ENCODE measurements around the gene KRT36. TPM values are rescaled to one million over a fixed set of nuclear protein-coding genes. Genes with fewer than 3 reads are reported as not detected.

The KRT36 gene
- total RNA-seq (2021; fragmentation: NEBNext Ultra II Directional; extraction: Animal tissue kit (Norgen Biotek cat#: 25700)) (not detected in 2 replicates), polyA plus RNA-seq (2011; rRNA removed) (not detected in 2 replicates), polyA minus RNA-seq (2011; rRNA and poly(A)+ RNA removed) (not detected in 2 replicates)
- polyA plus RNA-seq (2011; cell fraction: cytosol; rRNA removed): not detected
- polyA plus RNA-seq (2011; cell fraction: nucleus; rRNA removed): not detected
- polyA plus RNA-seq (2012, experiment 1 of 2): not detected in 4 replicates
- not detected for polyA plus RNA-seq (2012, experiment 2 of 2)
- polyA plus RNA-seq (2013, experiment 1 of 2): not detected
- not detected for polyA plus RNA-seq (2013, experiment 2 of 2)
- not detected for polyA minus RNA-seq (2011; cell fraction: cytosol; rRNA and poly(A)+ RNA removed)
- not detected for polyA minus RNA-seq (2011; cell fraction: nucleus; rRNA and poly(A)+ RNA removed)
- long read RNA-seq, experiment 1: 0 reads
- long read RNA-seq, experiment 2: 0 reads

GRCh38 chr17:41489531-41489930, at the start of gene KRT36:
TSS of gene KRT36 (minus strand) at chr17:41489910. CDS start at chr17:41489864, 46 bp downstream.
- Histone ChIP-seq H3K9ac (replicated peaks in 1 of 4; ENCODE audit: extremely low read depth in 1 of 4, low read depth in 3 of 4, low read length in 3 of 4) (no peak within 1 kb of the TSS), H3K4ac (replicated peaks; ENCODE audit: insufficient read length, low read depth, low read length) (no peak within 1 kb of the TSS), H2BK120ac (replicated peaks; ENCODE audit: low read depth, low read length) (no peak within 1 kb of the TSS), H2BK12ac (ENCODE audit: low read depth, low read length) (no peak within 1 kb of the TSS), H3K79me2 (ENCODE audit: control insufficient read depth in 1 of 2, insufficient read depth in 2 of 2, low read length in 2 of 2) (no peaks in the 10 kb centered on the region), H2AK5ac (ENCODE audit: low read depth, low read length) (no peak within 1 kb of the TSS), H3K27me3 (replicated peaks in 1 of 4; ENCODE audit: control insufficient read depth in 3 of 4, extremely low read depth in 1 of 4, insufficient read depth in 3 of 4, low read length in 3 of 4) (peaks cover 0 to 12% (median 6%) of the 10 kb centered on the region in 4 experiments; a peak in 6 of 7 replicates), H3K23ac (ENCODE audit: insufficient read length) (no peak within 1 kb of the TSS), H3K36me3 (ENCODE audit: control insufficient read depth in 2 of 4, insufficient read depth in 4 of 4, low read length in 3 of 4) (no peaks in the 10 kb centered on the region), H3K18ac (ENCODE audit: extremely low read depth, low read length) (no peak within 1 kb of the TSS), H3K4me2 (ENCODE audit: insufficient read depth in 1 of 2, low read depth in 2 of 2, low read length in 2 of 2) (no peak within 1 kb of the TSS), H2BK5ac (ENCODE audit: low read depth, low read length) (no peak within 1 kb of the TSS), H4K91ac (replicated peaks; ENCODE audit: insufficient read length, low read length) (no peak within 1 kb of the TSS), H3K14ac (ENCODE audit: insufficient read length) (no peak within 1 kb of the TSS), H4K5ac (ENCODE audit: insufficient read length, low read depth, low read length) (no peak within 1 kb of the TSS), H3K79me1 (ENCODE audit: low read depth, low read length) (no peaks in the 10 kb centered on the region), H3K23me2 (ENCODE audit: low read depth, low read length) (no peaks in the 10 kb centered on the region), H3K9me3 (ENCODE audit: insufficient read depth in 2 of 2, low read depth in 1 of 2, low read length in 1 of 2) (no peaks in the 10 kb centered on the region), H3K4me1 (replicated peaks in 1 of 4; ENCODE audit: control insufficient read depth in 3 of 4, insufficient read depth in 4 of 4, low read length in 3 of 4) (no peaks in the 10 kb centered on the region; a peak in 2 of 7 replicates), H3K27ac (ENCODE audit: low read depth, low read length) (no peak within 1 kb of the TSS), H3K4me3 (ENCODE audit: extremely low read depth in 1 of 4, insufficient read depth in 2 of 4, low read depth in 3 of 4, low read length in 4 of 4) (no peak within 1 kb of the TSS), H2AFZ (ENCODE audit: low read length) (no peak within 1 kb of the TSS), H4K20me1 (replicated peaks in 1 of 2; ENCODE audit: control insufficient read depth in 1 of 2, insufficient read depth in 2 of 2, low read length in 2 of 2) (no peaks in the 10 kb centered on the region), H3K56ac (replicated peaks; ENCODE audit: insufficient read length, low read depth, low read length) (no peak within 1 kb of the TSS), H2BK20ac (ENCODE audit: low read length) (no peak within 1 kb of the TSS), H2BK15ac (ENCODE audit: low read length) (no peak within 1 kb of the TSS), H4K8ac (ENCODE audit: extremely low read depth, insufficient read depth, low read length) (no peak within 1 kb of the TSS)
- 88% methylated on average over 9 of the region's 12 CpGs; no CpG with 5 or more reads in 1 of the 2 experiments for WGBS, 2 experiments (ENCODE audit: extremely low coverage in 1 of 2, insufficient coverage in 1 of 2, insufficient read length in 1 of 2, insufficient replicate concordance in 2 of 2, low coverage in 1 of 2, low lambda C conversion rate in 2 of 2, missing lambda C conversion rate in 1 of 2)
- DNase-seq (ENCODE audit: low read depth in 1 of 2, low spot score in 2 of 2) (no peak), FAIRE-seq (no peak)
- ChIA-PET CTCF (ENCODE audit: partially characterized antibody) (interaction anchor here (0.6 to 33.9 kb wide), 11 partner anchors 7 to 664 kb away, joined by 3 to 427 read pairs (median 5); partner anchors contain the start of gene KRT35), POLR2A (ENCODE audit: partially characterized antibody) (interaction anchor here (0.9 kb wide), 1 partner anchor 199 kb away, joined by 3 read pairs; the partner anchor contains the start of gene EIF1)
- TF ChIP-seq SP2 (IDR thresholded peaks at IDR 0.05; ENCODE audit: low read length) (no peak), TAF1 (IDR thresholded peaks at IDR 0.05; ENCODE audit: low read depth, low read length) (no peak), USF2 (IDR thresholded peaks at IDR 0.05; ENCODE audit: low read length) (no peak), BRCA1 (IDR thresholded peaks at IDR 0.05; ENCODE audit: low read depth, low read length) (no peak), SIRT6 (IDR thresholded peaks at IDR 0.05; ENCODE audit: low read length) (no peak), RNF2 (IDR thresholded peaks at IDR 0.05; ENCODE audit: borderline replicate concordance, low read depth, low read length, missing control alignments, poor library complexity, severe bottlenecking) (no peak), E2F6 (IDR thresholded peaks at IDR 0.05) (no peak), TBP (IDR thresholded peaks at IDR 0.05; ENCODE audit: low read depth, low read length) (no peak), NANOG (IDR thresholded peaks at IDR 0.05; ENCODE audit: insufficient read depth, low read depth, low read length, poor library complexity, severe bottlenecking) (no peak), BACH1 (IDR thresholded peaks at IDR 0.05; ENCODE audit: low read length) (no peak)
